SU-DHL-6 (cell line): ENCODE data around the gene TRIP11.

ENCODE experiments used
- H2AFZ ChIP-seq: fragments of 200-600 bp; sonication (generic); 2 replicates; pipeline ENCODE4 v1.6.1; 2014; ENCODE audit warnings: low read depth, mild to moderate bottlenecking, moderate library complexity, mixed read lengths, antibody characterized with exemption, low read length; ENCODE audit not compliant: severe bottlenecking
- H3F3A ChIP-seq: fragments of 200-600 bp; shearing (Covaris generic); 2 replicates; pipeline ENCODE4 v1.6.0; 2016; ENCODE audit warnings: antibody characterized with exemption, mild to moderate bottlenecking; ENCODE audit not compliant: insufficient read depth
- H3K27ac ChIP-seq: fragments of 200-600 bp; sonication (generic); 2 replicates; pipeline ENCODE4 v1.5.1; 2016; ENCODE audit warnings: low read depth, mild to moderate bottlenecking, low read length, moderate library complexity, mixed read lengths
- H3K27me3 ChIP-seq: fragments of 200-600 bp; sonication (generic), shearing (Covaris generic); 2 replicates; pipeline ENCODE4 v1.6.0; 2014; ENCODE audit warnings: mild to moderate bottlenecking, low read length
- H3K36me3 ChIP-seq: fragments of 200-600 bp; sonication (generic); 2 replicates; pipeline ENCODE4 v1.6.1; 2014; ENCODE audit warnings: mild to moderate bottlenecking, low read length, mixed read lengths
- H3K4me2 ChIP-seq: fragments of 300-600, 200-600 bp; shearing (Covaris generic), sonication (generic); 2 replicates; pipeline ENCODE4 v1.6.0; 2014; ENCODE audit warnings: low read length, low read depth, mild to moderate bottlenecking; ENCODE audit not compliant: poor library complexity, severe bottlenecking
- H3K4me3 ChIP-seq: fragments of 200-600 bp; sonication (generic); 2 replicates; pipeline ENCODE4 v1.5.1; 2014; ENCODE audit warnings: antibody characterized with exemption, low read length, mild to moderate bottlenecking, mixed read lengths; ENCODE audit not compliant: insufficient read depth, poor library complexity, severe bottlenecking
- H3K79me2 ChIP-seq: fragments of 200-600 bp; sonication (generic); 2 replicates; pipeline ENCODE4 v1.6.1; 2014; ENCODE audit warnings: mild to moderate bottlenecking, low read length, moderate library complexity; ENCODE audit not compliant: insufficient read depth
- H3K9ac ChIP-seq: fragments of 200-600 bp; sonication (generic); 2 replicates; pipeline ENCODE4 v1.7.0; 2014; ENCODE audit warnings: mild to moderate bottlenecking, low read length
- H3K9me2 ChIP-seq: fragments of 200-600 bp; sonication (generic); replicated peaks from 2 replicates; pipeline ENCODE4 v1.6.1; 2014; ENCODE audit warnings: low read length; ENCODE audit not compliant: insufficient read depth
- H3K9me3 ChIP-seq: fragments of 200-600 bp; sonication (generic); 2 replicates; pipeline ENCODE4 v1.6.1; 2014; ENCODE audit warnings: low read length, mixed read lengths; ENCODE audit not compliant: insufficient read depth
- H4K20me1 ChIP-seq: fragments of 200-600 bp; sonication (generic); 2 replicates; pipeline ENCODE4 v1.6.1; 2014; ENCODE audit warnings: low read depth, mild to moderate bottlenecking, antibody characterized with exemption, low read length, moderate library complexity, mixed read lengths
- EZH2phosphoT487 ChIP-seq: fragments of 200-600 bp; sonication (generic), shearing (Covaris generic); conservative IDR thresholded peaks from 2 replicates; pipeline ENCODE4 v1.6.1; 2018; ENCODE audit warnings: mild to moderate bottlenecking, antibody characterized with exemption, low read length, moderate library complexity, mixed read lengths
- TF ChIP-seq, protein P1 (sequence below): fragments of 200-600 bp; sonication (generic); IDR thresholded peaks from one replicate; pipeline ENCODE4 v1.5.1; 2017; ENCODE audit warnings: antibody characterized with exemption, mild to moderate bottlenecking, low read length, moderate library complexity; ENCODE audit not compliant: insufficient read depth, poor library complexity, severe bottlenecking

The TRIP11 gene

DNA sequence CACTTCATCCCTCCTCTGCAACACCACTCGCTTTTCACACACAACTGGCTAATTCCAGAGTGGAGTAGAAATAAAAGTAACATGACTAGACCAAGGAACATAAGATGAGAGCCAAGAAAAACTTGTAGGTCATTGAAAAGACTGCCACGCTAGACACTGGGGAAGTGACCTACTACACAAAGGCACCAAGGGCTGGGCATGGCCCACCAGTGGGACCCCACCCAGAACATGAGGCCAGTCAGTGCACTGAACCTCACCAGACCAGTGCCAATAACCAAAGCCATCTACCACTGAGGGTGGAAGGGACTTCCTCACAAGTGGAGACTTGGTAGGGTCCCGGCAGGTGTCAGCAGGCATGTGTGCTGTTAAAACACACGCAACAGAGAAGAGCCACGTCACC lies 112.1 kb downstream of the TRIP11 start:
- no peaks in the 10 kb centered on the region for H3F3A ChIP-seq
- H3K27ac ChIP-seq: no peak overlapping the region
- no peaks in the 10 kb centered on the region for H3K79me2 ChIP-seq

DNA sequence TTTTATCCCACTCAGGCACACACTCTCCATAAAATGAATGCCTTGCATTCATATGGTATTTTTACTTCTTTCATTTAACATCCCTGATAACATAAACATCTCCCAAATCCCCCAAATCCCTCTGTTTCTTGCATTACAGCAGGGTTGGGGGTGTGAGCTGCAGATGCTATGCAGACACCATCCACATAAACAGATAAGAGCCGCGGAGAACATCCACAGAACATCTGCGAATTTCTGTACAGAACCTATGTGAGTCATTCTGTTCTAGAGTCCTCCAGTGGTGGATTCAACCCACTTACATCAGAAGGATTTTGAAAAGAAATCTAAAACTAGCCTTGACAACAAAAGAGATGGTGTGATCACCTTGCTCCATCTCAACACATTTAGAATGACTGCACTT lies 112.7 kb downstream of the TRIP11 start:
- Histone ChIP-seq H3K27ac (no peak overlapping the region), H3K36me3 (no peaks in the 10 kb centered on the region), H3K27me3 (no peaks in the 10 kb centered on the region), H2AFZ (no peak overlapping the region), H3K9me2 (no peaks in the 10 kb centered on the region), H3K9ac (no peak overlapping the region), H3K79me2 (no peaks in the 10 kb centered on the region), H3K4me3 (no peak overlapping the region), H4K20me1 (no peaks in the 10 kb centered on the region), H3K9me3 (no peaks in the 10 kb centered on the region), H3F3A (no peaks in the 10 kb centered on the region), H3K4me2 (no peak overlapping the region)
- no peak for TF ChIP-seq EZH2phosphoT487
- TF ChIP-seq, protein P1, sequence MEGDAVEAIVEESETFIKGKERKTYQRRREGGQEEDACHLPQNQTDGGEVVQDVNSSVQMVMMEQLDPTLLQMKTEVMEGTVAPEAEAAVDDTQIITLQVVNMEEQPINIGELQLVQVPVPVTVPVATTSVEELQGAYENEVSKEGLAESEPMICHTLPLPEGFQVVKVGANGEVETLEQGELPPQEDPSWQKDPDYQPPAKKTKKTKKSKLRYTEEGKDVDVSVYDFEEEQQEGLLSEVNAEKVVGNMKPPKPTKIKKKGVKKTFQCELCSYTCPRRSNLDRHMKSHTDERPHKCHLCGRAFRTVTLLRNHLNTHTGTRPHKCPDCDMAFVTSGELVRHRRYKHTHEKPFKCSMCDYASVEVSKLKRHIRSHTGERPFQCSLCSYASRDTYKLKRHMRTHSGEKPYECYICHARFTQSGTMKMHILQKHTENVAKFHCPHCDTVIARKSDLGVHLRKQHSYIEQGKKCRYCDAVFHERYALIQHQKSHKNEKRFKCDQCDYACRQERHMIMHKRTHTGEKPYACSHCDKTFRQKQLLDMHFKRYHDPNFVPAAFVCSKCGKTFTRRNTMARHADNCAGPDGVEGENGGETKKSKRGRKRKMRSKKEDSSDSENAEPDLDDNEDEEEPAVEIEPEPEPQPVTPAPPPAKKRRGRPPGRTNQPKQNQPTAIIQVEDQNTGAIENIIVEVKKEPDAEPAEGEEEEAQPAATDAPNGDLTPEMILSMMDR: no peak

More for the DNA sequence above, 112.1 kb downstream of the TRIP11 start:
- Histone ChIP-seq H3K27me3 (no peaks in the 10 kb centered on the region), H3K4me2 (no peak overlapping the region), H3K9me2 (no peaks in the 10 kb centered on the region), H2AFZ (no peak overlapping the region), H3K9ac (no peak overlapping the region), H3K36me3 (no peaks in the 10 kb centered on the region), H3K4me3 (no peak overlapping the region), H3K9me3 (no peaks in the 10 kb centered on the region), H4K20me1 (no peaks in the 10 kb centered on the region)
- no peak for TF ChIP-seq EZH2phosphoT487
- TF ChIP-seq, protein P1: no peak

DNA sequence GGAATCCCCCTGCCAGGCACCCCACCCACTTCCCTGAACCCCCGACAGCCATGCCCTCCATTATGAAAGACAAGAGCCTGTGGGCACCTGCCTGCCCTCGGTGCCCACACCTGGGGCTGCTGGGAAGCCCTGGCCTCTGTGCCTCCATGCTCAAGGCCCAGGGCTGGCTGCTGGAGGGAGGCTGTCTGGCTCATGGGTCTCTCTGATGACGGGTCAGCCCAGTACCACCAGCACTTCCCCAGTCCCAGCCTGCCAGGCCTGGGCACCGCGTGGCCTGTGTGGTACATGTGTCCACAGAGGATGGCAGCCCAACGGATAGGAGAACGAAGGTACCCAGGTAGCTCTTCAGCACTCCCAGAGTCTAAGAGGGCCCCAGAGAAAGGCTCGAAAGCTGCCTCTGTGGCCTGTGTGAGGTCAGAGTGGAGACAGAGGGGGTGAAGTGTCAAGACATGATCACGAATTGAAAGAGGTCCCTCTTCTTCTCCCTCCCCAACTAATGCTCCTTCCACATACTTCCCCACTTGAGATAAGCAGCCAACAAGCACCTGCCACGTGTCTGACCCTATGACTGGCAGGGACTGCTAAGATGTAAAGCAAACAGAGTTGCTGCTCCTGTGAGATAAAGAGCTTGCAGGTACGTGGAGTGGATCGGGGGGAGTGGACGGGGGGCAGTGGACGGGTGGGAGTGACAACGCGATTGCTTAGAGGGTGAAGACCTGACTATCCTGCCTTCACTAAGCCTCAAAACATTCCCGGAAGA lies 113.5 kb downstream of the TRIP11 start:
- no peak overlapping the region for H2AFZ ChIP-seq
- H3K9me2 ChIP-seq: no peaks in the 10 kb centered on the region
- H3K79me2 ChIP-seq: no peaks in the 10 kb centered on the region
- H3K36me3 ChIP-seq: no peaks in the 10 kb centered on the region
- no peak overlapping the region for H3K4me2 ChIP-seq
- no peaks in the 10 kb centered on the region for H4K20me1 ChIP-seq
- no peak overlapping the region for H3K27ac ChIP-seq
- H3K4me3 ChIP-seq: no peak overlapping the region
- H3K9me3 ChIP-seq: no peaks in the 10 kb centered on the region
- H3K27me3 ChIP-seq: no peaks in the 10 kb centered on the region
- TF ChIP-seq, protein P1: no peak
- H3F3A ChIP-seq: no peaks in the 10 kb centered on the region
- no peak overlapping the region for H3K9ac ChIP-seq
